H1 (cell line): ENCODE measurements around the gene NEK3. TPM values are rescaled to one million over a fixed set of nuclear protein-coding genes. Genes with fewer than 3 reads are reported as not detected.

Source experiments
- CTCF ChIA-PET: fragments of 300-600 bp; sonication (Branson Sonifier 250); formaldehyde crosslinking; loops from one replicate; lab custom pipeline; 2021; ENCODE audit not compliant: partially characterized antibody; lab: Charles Lee
- POLR2A ChIA-PET: fragments of 300-600 bp; sonication (Branson Sonifier 250); formaldehyde crosslinking; loops from one replicate; lab custom pipeline; 2021; ENCODE audit warnings: inconsistent platforms; ENCODE audit not compliant: partially characterized antibody; lab: Charles Lee
- DNase-seq, 2 experiments: peaks; one replicate each; pipeline versions ENCODE4 v3.0.0 to v3.0.0-alpha.2; 2010 to 2022; ENCODE audit warnings: low spot score in 2 of 2, low read depth in 1 of 2, mixed read lengths in 1 of 2
- FAIRE-seq: peaks from 2 replicates; lab custom pipeline; 2011; peaks lifted over from hg19 to GRCh38; lab: Jason Lieb, UNC
- H2AFZ ChIP-seq: 2 replicates; pipeline ENCODE4 v1.8.1; 2012; ENCODE audit warnings: low read length, inconsistent platforms
- H2AK5ac ChIP-seq: 2 replicates; pipeline ENCODE4 v1.6.1; 2013; ENCODE audit warnings: low read depth, low read length
- H2BK120ac ChIP-seq: replicated peaks from 2 replicates; pipeline ENCODE3; 2013; ENCODE audit warnings: low read depth, low read length, inconsistent platforms
- H2BK12ac ChIP-seq: 2 replicates; pipeline ENCODE4 v1.6.1; 2013; ENCODE audit warnings: low read depth, low read length
- H2BK15ac ChIP-seq: 2 replicates; pipeline ENCODE4 v1.6.1; 2013; ENCODE audit warnings: low read length
- H2BK20ac ChIP-seq: 2 replicates; pipeline ENCODE4 v1.6.1; 2013; ENCODE audit warnings: low read length
- H2BK5ac ChIP-seq: 2 replicates; pipeline ENCODE4 v1.6.1; 2013; ENCODE audit warnings: low read depth, low read length
- H3K14ac ChIP-seq: 2 replicates; pipeline ENCODE4 v1.6.1; 2013; ENCODE audit warnings: inconsistent platforms; ENCODE audit not compliant: insufficient read length
- H3K18ac ChIP-seq: 2 replicates; pipeline ENCODE4 v1.6.1; 2013; ENCODE audit warnings: low read length; ENCODE audit errors: extremely low read depth
- H3K23ac ChIP-seq: 2 replicates; pipeline ENCODE4 v1.6.1; 2013; ENCODE audit warnings: inconsistent platforms; ENCODE audit not compliant: insufficient read length
- H3K23me2 ChIP-seq: 2 replicates; pipeline ENCODE4 v1.6.1; 2013; ENCODE audit warnings: low read depth, low read length
- H3K27ac ChIP-seq: 2 replicates; pipeline ENCODE4 v1.6.1; 2011; ENCODE audit warnings: low read depth, low read length, inconsistent platforms
- H3K27me3 ChIP-seq, 4 experiments: replicated peaks in 1 of 4; 1 replicate in 1 of 4; 2 replicates in 3 of 4; pipeline versions ENCODE4 v1.6.1 to v1.8.1; 2011 to 2013; ENCODE audit warnings: low read length in 3 of 4, mild to moderate bottlenecking in 3 of 4, inconsistent platforms in 2 of 4, mixed read lengths in 2 of 4, moderate library complexity in 1 of 4; ENCODE audit not compliant: control insufficient read depth in 3 of 4, insufficient read depth in 3 of 4; ENCODE audit errors: extremely low read depth in 1 of 4
- H3K36me3 ChIP-seq, 4 experiments: 2 replicates each; pipeline versions ENCODE4 v1.6.1 to v1.8.1; 2011 to 2013; ENCODE audit warnings: mild to moderate bottlenecking in 4 of 4, low read length in 3 of 4, moderate library complexity in 2 of 4, control low read depth in 1 of 4, inconsistent platforms in 1 of 4; ENCODE audit not compliant: insufficient read depth in 4 of 4, control insufficient read depth in 2 of 4
- H3K4ac ChIP-seq: replicated peaks from 2 replicates; pipeline ENCODE3; 2013; ENCODE audit warnings: low read length, low read depth, mixed read lengths, inconsistent platforms; ENCODE audit not compliant: insufficient read length
- H3K4me1 ChIP-seq, 4 experiments: replicated peaks in 1 of 4; 1 replicate in 1 of 4; 2 replicates in 3 of 4; pipeline versions ENCODE4 v1.6.1 to v1.8.1; 2011 to 2013; ENCODE audit warnings: low read length in 3 of 4, inconsistent platforms in 2 of 4, mixed read lengths in 1 of 4; ENCODE audit not compliant: insufficient read depth in 4 of 4, control insufficient read depth in 3 of 4
- H3K4me2 ChIP-seq, 2 experiments: 2 replicates each; pipeline versions ENCODE4 v1.6.1 to v1.8.1; 2011 to 2013; ENCODE audit warnings: low read depth in 2 of 2, low read length in 2 of 2, control low read depth in 1 of 2, inconsistent platforms in 1 of 2, mild to moderate bottlenecking in 1 of 2; ENCODE audit not compliant: insufficient read depth in 1 of 2
- H3K4me3 ChIP-seq, 4 experiments: fragments of 200-600, 300-600 bp in 1 of 4; sonication (generic), shearing (Covaris generic), sonication (Bioruptor Twin) in 1 of 4; 2 replicates each; pipeline versions ENCODE4 v1.5.1 to v1.8.1; 2011 to 2016; ENCODE audit warnings: low read length in 4 of 4, low read depth in 3 of 4, control low read depth in 2 of 4, inconsistent platforms in 2 of 4, mild to moderate bottlenecking in 2 of 4, mixed read lengths in 1 of 4, moderate library complexity in 1 of 4; ENCODE audit not compliant: insufficient read depth in 2 of 4; ENCODE audit errors: extremely low read depth in 1 of 4
- H3K56ac ChIP-seq: replicated peaks from 2 replicates; pipeline ENCODE3; 2013; ENCODE audit warnings: low read depth, mild to moderate bottlenecking, mixed read lengths, low read length, inconsistent platforms; ENCODE audit not compliant: insufficient read length
- H3K79me1 ChIP-seq: 2 replicates; pipeline ENCODE4 v1.6.1; 2013; ENCODE audit warnings: low read depth, low read length, control low read depth
- H3K79me2 ChIP-seq, 2 experiments: 2 replicates each; pipeline versions ENCODE4 v1.6.1 to v1.8.1; 2012 to 2013; ENCODE audit warnings: low read length in 2 of 2, mild to moderate bottlenecking in 2 of 2, inconsistent platforms in 1 of 2; ENCODE audit not compliant: insufficient read depth in 2 of 2, control insufficient read depth in 1 of 2
- H3K9ac ChIP-seq, 4 experiments: replicated peaks in 1 of 4; 1 replicate in 1 of 4; 2 replicates in 3 of 4; pipeline versions ENCODE4 v1.6.1 to v1.8.1; 2011 to 2013; ENCODE audit warnings: low read depth in 3 of 4, low read length in 3 of 4, control low read depth in 2 of 4, mild to moderate bottlenecking in 2 of 4, moderate library complexity in 2 of 4, inconsistent platforms in 1 of 4; ENCODE audit errors: extremely low read depth in 1 of 4
- H3K9me3 ChIP-seq, 2 experiments: 2 replicates each; pipeline versions ENCODE4 v1.6.1 to v1.8.1; 2012 to 2013; ENCODE audit warnings: mild to moderate bottlenecking in 2 of 2, moderate library complexity in 2 of 2, control low read depth in 1 of 2, inconsistent platforms in 1 of 2, low read depth in 1 of 2, low read length in 1 of 2, mixed read lengths in 1 of 2; ENCODE audit not compliant: insufficient read depth in 2 of 2
- H4K20me1 ChIP-seq, 2 experiments: replicated peaks in 1 of 2; 2 replicates each; pipeline versions ENCODE3 to v1.8.1; 2011 to 2013; ENCODE audit warnings: inconsistent platforms in 2 of 2, low read length in 2 of 2, mild to moderate bottlenecking in 1 of 2; ENCODE audit not compliant: insufficient read depth in 2 of 2, control insufficient read depth in 1 of 2
- H4K5ac ChIP-seq: 2 replicates; pipeline ENCODE4 v1.6.1; 2013; ENCODE audit warnings: low read length, low read depth, mixed read lengths, inconsistent platforms; ENCODE audit not compliant: insufficient read length
- H4K8ac ChIP-seq: 2 replicates; pipeline ENCODE4 v1.8.0; 2013; ENCODE audit warnings: mild to moderate bottlenecking, moderate library complexity, low read length, inconsistent platforms; ENCODE audit not compliant: insufficient read depth; ENCODE audit errors: extremely low read depth
- H4K91ac ChIP-seq: replicated peaks from 2 replicates; pipeline ENCODE3; 2013; ENCODE audit warnings: low read length, mixed read lengths, inconsistent platforms; ENCODE audit not compliant: insufficient read length
- KDM1A ChIP-seq: fragments of 200-600, 300-600 bp; sonication (generic); IDR thresholded peaks from 2 replicates; pipeline ENCODE4 v1.7.1; 2016; ENCODE audit warnings: mild to moderate bottlenecking, low read length, borderline replicate concordance
- SP4 ChIP-seq: IDR thresholded peaks from 2 replicates; pipeline ENCODE4 v1.6.1; 2012; ENCODE audit warnings: low read length, inconsistent platforms
- WGBS, 2 experiments: shearing (Covaris generic) in 1 of 2; methylation state at CpG; one replicate each; pipeline versions ENCODE4 v1.1.6 to v1.1.7; 2013 to 2015; ENCODE audit warnings: low lambda C conversion rate in 2 of 2, mixed read lengths in 2 of 2, inconsistent platforms in 1 of 2, low coverage in 1 of 2, missing lambda C conversion rate in 1 of 2; ENCODE audit not compliant: insufficient replicate concordance in 2 of 2, insufficient coverage in 1 of 2, insufficient read length in 1 of 2; ENCODE audit errors: extremely low coverage in 1 of 2, missing lambda C conversion rate in 1 of 2; 5-methylcytosine and 5-hydroxymethylcytosine counted together
- polyA plus RNA-seq, 7 experiments: library from polyadenylated mRNA; depleted of rRNA in 3 of 7; stranded (reverse) in 5 of 7; unstranded in 2 of 7; fragments of >200 nt in 5 of 7; fragments of 200-250 nt in 2 of 7; gene quantifications; 1 replicate in 5 of 7; 2 replicates in 1 of 7; 4 replicates in 1 of 7; pipeline versions ENCODE4 v1.2.1 to v1.2.3, GENCODE V29; 2011 to 2013; ENCODE audit warnings: missing spikeins in 2 of 7, mixed read lengths in 2 of 7
- total RNA-seq: library from RNA; stranded (reverse); fragmentation: NEBNext Ultra II Directional; extraction: Animal tissue kit (Norgen Biotek cat#: 25700); gene quantifications from 2 replicates; pipeline ENCODE4 v1.2.1, GENCODE V29; 2021

The NEK3 gene
- total and polyA plus RNA-seq, 2 of the 8 experiments (the other 6 are each of a cell fraction or from before 2014, with no cell fraction given) = 11.4 to 26.0 TPM

- H2AK5ac ChIP-seq = no peak overlapping the region
- FAIRE-seq = no peak
- no peak overlapping the region for H3K9ac ChIP-seq
- WGBS, 2 experiments = 87% methylated on average over 1 of the region's 1 CpG; no CpG with 5 or more reads in 1 of the 2 experiments
- ChIA-PET POLR2A (no interaction called here), CTCF (interaction anchor here (0.8 to 1.3 kb wide), 3 partner anchors 15 to 304 kb away, joined by 3 to 7 read pairs (median 3); partner anchors contain the start of gene VPS36)
- H2BK5ac ChIP-seq = no peak overlapping the region
- H2BK120ac ChIP-seq = no peak overlapping the region
- H3K4ac ChIP-seq = no peak overlapping the region
- H3K4me3 ChIP-seq = no peak overlapping the region
- no peaks in the 10 kb centered on the region for H3K4me1 ChIP-seq
- no peak overlapping the region for H2BK15ac ChIP-seq
- no peaks in the 10 kb centered on the region for H3K27me3 ChIP-seq
- H4K5ac ChIP-seq = no peak overlapping the region
- H3K23ac ChIP-seq = no peak overlapping the region
- H3K27ac ChIP-seq = no peak overlapping the region
- H3K56ac ChIP-seq = no peak overlapping the region
- no peak overlapping the region for H2BK20ac ChIP-seq
- H2BK12ac ChIP-seq = no peak overlapping the region
- no peaks in the 10 kb centered on the region for H3K79me2 ChIP-seq
- H2AFZ ChIP-seq = no peak overlapping the region
- no peak overlapping the region for H4K8ac ChIP-seq
- no peak for TF ChIP-seq SP4
- peak; percentile 53; the same call in 1 of the 2 replicates for TF ChIP-seq KDM1A
- H3K14ac ChIP-seq = no peak overlapping the region
- no peak overlapping the region for H3K4me2 ChIP-seq
- no peak for DNase-seq
- H3K18ac ChIP-seq = no peak overlapping the region
- no peak overlapping the region for H4K91ac ChIP-seq
- H3K23me2 ChIP-seq = no peaks in the 10 kb centered on the region
- peaks cover 0 to 11% (median 1%) of the 10 kb centered on the region in 4 experiments; a peak in 2 of 8 replicates for H3K36me3 ChIP-seq
- H3K79me1 ChIP-seq = no peaks in the 10 kb centered on the region
- no peaks in the 10 kb centered on the region for H4K20me1 ChIP-seq
- no peaks in the 10 kb centered on the region for H3K9me3 ChIP-seq
Observed at GRCh38 chr13:52147225-52147624, 12.2 kb downstream of the NEK3 start.
